ENCODE measurements around the gene PTPN1. TPM values are rescaled to one million over a fixed set of nuclear protein-coding genes. Genes with fewer than 3 reads are reported as not detected.

The PTPN1 gene
- total and polyA plus RNA-seq, 2 donors (not counting 3 experiments of a cell fraction or from before 2014, with no cell fraction given), result 41.1 to 64.3 TPM

DNA sequence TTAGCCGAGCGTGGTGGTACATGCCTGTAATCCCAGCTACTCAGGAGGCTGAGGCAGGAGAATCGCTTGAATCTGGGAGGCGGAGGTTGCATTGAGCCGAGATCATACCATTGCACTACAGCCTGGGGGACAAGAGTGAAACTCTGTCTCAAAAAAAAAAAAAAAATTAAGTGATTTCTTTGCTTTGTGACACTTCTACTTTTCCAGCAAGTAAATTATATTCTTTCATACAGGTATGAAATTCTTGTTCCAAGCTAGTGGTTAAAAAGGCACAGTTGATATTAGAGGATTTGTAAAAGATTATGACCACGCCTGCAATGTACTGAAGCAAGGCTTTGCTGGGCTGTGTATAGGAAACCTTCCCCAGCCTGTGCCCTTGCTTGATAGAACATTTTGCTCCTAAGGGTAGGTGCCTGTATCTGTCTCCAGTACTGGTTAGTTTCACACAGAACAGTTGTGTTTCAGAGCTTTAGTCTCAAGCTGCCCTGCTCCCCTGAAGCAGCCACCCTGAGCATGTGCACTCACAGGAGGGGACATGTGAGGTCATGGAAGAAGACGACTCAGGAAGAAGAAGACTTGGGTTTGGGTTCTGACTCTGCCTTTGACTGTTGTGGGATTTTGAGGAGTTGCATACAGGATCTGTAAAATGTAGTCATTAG, 10.2 kb downstream of the PTPN1 start:
- H3K27me3 ChIP-seq (ENCODE audit: control insufficient read depth in 2 of 2, insufficient read depth in 2 of 2, low read length in 2 of 2), result no peaks in the 10 kb centered on the region
- no peaks in the 10 kb centered on the region for H3K9me1 ChIP-seq (replicated peaks; ENCODE audit: control insufficient read depth, extremely low read depth, insufficient read depth, low read length)
- TF ChIP-seq MYC (IDR thresholded peaks at IDR 0.05; ENCODE audit: low read depth, low read length), result no peak
- TF ChIP-seq GATA2 (IDR thresholded peaks at IDR 0.05; ENCODE audit: insufficient read depth, insufficient read length, low read depth, low read length), result no peak
- TF ChIP-seq EZH2 (IDR thresholded peaks at IDR 0.05; ENCODE audit: borderline replicate concordance, low read depth, low read length, severe bottlenecking), result no peak
- TF ChIP-seq, protein P1, sequence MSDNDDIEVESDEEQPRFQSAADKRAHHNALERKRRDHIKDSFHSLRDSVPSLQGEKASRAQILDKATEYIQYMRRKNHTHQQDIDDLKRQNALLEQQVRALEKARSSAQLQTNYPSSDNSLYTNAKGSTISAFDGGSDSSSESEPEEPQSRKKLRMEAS (IDR thresholded peaks at IDR 0.05; ENCODE audit: insufficient read depth, insufficient read length), result no peak
- no peak for TF ChIP-seq POLR2A (IDR thresholded peaks at IDR 0.05; ENCODE audit: low read depth, low read length)
- no peak for TF ChIP-seq FOS (IDR thresholded peaks at IDR 0.05; ENCODE audit: borderline replicate concordance, insufficient read depth, low read length)
- no peak for TF ChIP-seq JUN (IDR thresholded peaks at IDR 0.05; ENCODE audit: borderline replicate concordance, insufficient read depth, insufficient read length, low read depth)
- no peak for TF ChIP-seq POLR2AphosphoS5 (IDR thresholded peaks at IDR 0.05; ENCODE audit: insufficient read depth, low read depth, low read length)
- TF ChIP-seq, protein P2, sequence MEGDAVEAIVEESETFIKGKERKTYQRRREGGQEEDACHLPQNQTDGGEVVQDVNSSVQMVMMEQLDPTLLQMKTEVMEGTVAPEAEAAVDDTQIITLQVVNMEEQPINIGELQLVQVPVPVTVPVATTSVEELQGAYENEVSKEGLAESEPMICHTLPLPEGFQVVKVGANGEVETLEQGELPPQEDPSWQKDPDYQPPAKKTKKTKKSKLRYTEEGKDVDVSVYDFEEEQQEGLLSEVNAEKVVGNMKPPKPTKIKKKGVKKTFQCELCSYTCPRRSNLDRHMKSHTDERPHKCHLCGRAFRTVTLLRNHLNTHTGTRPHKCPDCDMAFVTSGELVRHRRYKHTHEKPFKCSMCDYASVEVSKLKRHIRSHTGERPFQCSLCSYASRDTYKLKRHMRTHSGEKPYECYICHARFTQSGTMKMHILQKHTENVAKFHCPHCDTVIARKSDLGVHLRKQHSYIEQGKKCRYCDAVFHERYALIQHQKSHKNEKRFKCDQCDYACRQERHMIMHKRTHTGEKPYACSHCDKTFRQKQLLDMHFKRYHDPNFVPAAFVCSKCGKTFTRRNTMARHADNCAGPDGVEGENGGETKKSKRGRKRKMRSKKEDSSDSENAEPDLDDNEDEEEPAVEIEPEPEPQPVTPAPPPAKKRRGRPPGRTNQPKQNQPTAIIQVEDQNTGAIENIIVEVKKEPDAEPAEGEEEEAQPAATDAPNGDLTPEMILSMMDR (IDR thresholded peaks at IDR 0.05; ENCODE audit: extremely low read depth in 1 of 2, insufficient read depth in 1 of 2, low read depth in 1 of 2, low read length in 2 of 2), result no peak
- POLR2A ChIA-PET, result no interaction called here
- H3K9ac ChIP-seq (replicated peaks; ENCODE audit: extremely low read depth, insufficient read depth, low read length), result no peak overlapping the region
- FAIRE-seq (no peak), DNase-seq (ENCODE audit: low read depth, low spot score) (no peak)
- BruUV-seq (replicated peaks), result no TSS peak
- H3K4me1 ChIP-seq (ENCODE audit: control insufficient read depth, extremely low read depth, insufficient read depth, low read length), result peaks cover 34% of the 10 kb centered on the region
- H2AFZ ChIP-seq (ENCODE audit: low read depth, low read length), result no peak overlapping the region
- H4K20me1 ChIP-seq (replicated peaks; ENCODE audit: control insufficient read depth, extremely low read depth, insufficient read depth, low read length), result no peaks in the 10 kb centered on the region
- intact Hi-C loops (cut with micrococcal nuclease), result no loop called here
- H3K79me2 ChIP-seq (ENCODE audit: control insufficient read depth, insufficient read depth, low read length), result peaks cover 93% of the 10 kb centered on the region
- CTCF ChIA-PET, result interaction anchor here (1.2 kb wide), 1 partner anchor 10 kb away, joined by 4 read pairs; the partner anchor contains the start of gene PTPN1
- peak overlapping the region; percentile 10 for H3K27ac ChIP-seq (ENCODE audit: insufficient read depth, low read depth, low read length)
- no peaks in the 10 kb centered on the region for H3K9me3 ChIP-seq (replicated peaks; ENCODE audit: control insufficient read depth, insufficient read depth, low read length)
- no peak overlapping the region for H3K4me2 ChIP-seq (ENCODE audit: insufficient read depth, low read length)
- no peaks in the 10 kb centered on the region for H3K36me3 ChIP-seq (ENCODE audit: control insufficient read depth in 2 of 2, extremely low read depth in 1 of 2, insufficient read depth in 2 of 2, low read length in 2 of 2)
- dilution Hi-C loops (cut with MboI; ENCODE audit: extremely low pct_ligation_motif_present, low sequenced_read_pairs), result no loop called here
- H3K4me3 ChIP-seq (replicated peaks in 1 of 3; ENCODE audit: insufficient read depth in 1 of 3, low read depth in 1 of 3, low read length in 3 of 3), result no peak overlapping the region

Measured in endothelial cell of umbilical vein (primary cell).